IMR-90 (cell line): Measurements from ENCODE around the gene NOC2L. TPM values are rescaled to one million over a fixed set of nuclear protein-coding genes. Genes with fewer than 3 reads are reported as not detected.
A peak's percentile ranks its signal among the peaks of the same experiment; 100 is the strongest.

ENCODE experiments used
- ATAC-seq: fragments of 200-7000 bp; cut with Tn5 transposase; 2 replicates; pipeline ENCODE4 v1.9.1; 2020; ENCODE audit warnings: low read depth, mild to moderate bottlenecking, moderate library complexity
- BruUV-seq: library from RNA; stranded (reverse); fragments of 400-500 nt; replicated peaks from 2 replicates; lab custom pipeline; 2021; lab: Mats Ljungman, UMichigan
- CTCF ChIA-PET: fragments of 300-600 bp; formaldehyde crosslinking; extraction: SDS; loops from one replicate; lab custom pipeline; 2021; ENCODE audit warnings: antibody characterized with exemption; lab: Yijun Ruan, JAX
- POLR2A ChIA-PET: fragments of 300-600 bp; sonication (Branson Sonifier 250); formaldehyde crosslinking; loops from one replicate; lab custom pipeline; 2022; ENCODE audit warnings: antibody characterized with exemption; ENCODE audit not compliant: unreplicated experiment; lab: Charles Lee
- DNase-seq: peaks from one replicate; pipeline ENCODE4 v3.0.0; 2013
- H2AFZ ChIP-seq: replicated peaks from 2 replicates; pipeline ENCODE3; 2013; ENCODE audit warnings: low read length, mild to moderate bottlenecking; ENCODE audit not compliant: poor library complexity
- H2AK5ac ChIP-seq: 2 replicates; pipeline ENCODE4 v1.6.1; 2013; ENCODE audit warnings: low read depth, low read length, inconsistent platforms
- H2AK9ac ChIP-seq: replicated peaks from 2 replicates; pipeline ENCODE3; 2013; ENCODE audit warnings: mild to moderate bottlenecking, low read depth, low read length, moderate library complexity; ENCODE audit not compliant: poor library complexity
- H2BK120ac ChIP-seq: 2 replicates; pipeline ENCODE4 v1.6.1; 2013; ENCODE audit warnings: low read depth, low read length, inconsistent platforms
- H2BK15ac ChIP-seq: 3 replicates; pipeline ENCODE4 v1.6.1; 2013; ENCODE audit warnings: low read depth, low read length, inconsistent platforms
- H2BK20ac ChIP-seq: 2 replicates; pipeline ENCODE4 v1.6.1; 2013; ENCODE audit warnings: low read depth, mild to moderate bottlenecking, inconsistent platforms, low read length, moderate library complexity
- H2BK5ac ChIP-seq: 2 replicates; pipeline ENCODE4 v1.6.1; 2013; ENCODE audit warnings: mild to moderate bottlenecking, low read depth, low read length, inconsistent platforms; ENCODE audit not compliant: poor library complexity, severe bottlenecking
- H3K14ac ChIP-seq: replicated peaks from 2 replicates; pipeline ENCODE4 v1.6.1; 2013; ENCODE audit warnings: low read depth, low read length, inconsistent platforms
- H3K18ac ChIP-seq: 2 replicates; pipeline ENCODE4 v1.6.1; 2013; ENCODE audit warnings: low read depth, low read length, control low read depth
- H3K23ac ChIP-seq: 2 replicates; pipeline ENCODE4 v1.6.1; 2013; ENCODE audit warnings: low read depth, low read length, inconsistent platforms
- H3K27ac ChIP-seq: 2 replicates; pipeline ENCODE4 v1.5.1; 2013; ENCODE audit warnings: mild to moderate bottlenecking, control low read depth, low read length; ENCODE audit not compliant: insufficient read depth
- H3K27me3 ChIP-seq: 2 replicates; pipeline ENCODE4 v1.6.1; 2013; ENCODE audit warnings: low read length; ENCODE audit not compliant: control insufficient read depth, insufficient read depth
- H3K36me3 ChIP-seq: 2 replicates; pipeline ENCODE4 v1.6.1; 2013; ENCODE audit warnings: low read length, mixed read lengths; ENCODE audit not compliant: control insufficient read depth, insufficient read depth
- H3K4ac ChIP-seq: 2 replicates; pipeline ENCODE4 v1.6.1; 2013; ENCODE audit warnings: low read depth, low read length, inconsistent platforms
- H3K4me1 ChIP-seq: 2 replicates; pipeline ENCODE4 v1.6.1; 2013; ENCODE audit warnings: low read length, mixed read lengths; ENCODE audit not compliant: control insufficient read depth, insufficient read depth
- H3K4me2 ChIP-seq: 2 replicates; pipeline ENCODE4 v1.6.1; 2013; ENCODE audit warnings: low read depth, mild to moderate bottlenecking, control low read depth, low read length, moderate library complexity
- H3K4me3 ChIP-seq: 2 replicates; pipeline ENCODE4 v1.5.1; 2013; ENCODE audit warnings: low read depth, mild to moderate bottlenecking, control low read depth, low read length, moderate library complexity; ENCODE audit not compliant: insufficient read depth
- H3K56ac ChIP-seq: 2 replicates; pipeline ENCODE4 v1.6.1; 2013; ENCODE audit warnings: low read length, inconsistent platforms; ENCODE audit not compliant: insufficient read depth; ENCODE audit errors: extremely low read depth
- H3K79me1 ChIP-seq, 2 experiments: 2 replicates each; pipeline ENCODE4 v1.6.1; 2013; ENCODE audit warnings: low read length in 2 of 2, inconsistent platforms in 1 of 2, low read depth in 1 of 2
- H3K9ac ChIP-seq: 2 replicates; pipeline ENCODE4 v1.6.1; 2013; ENCODE audit warnings: low read depth, low read length, control low read depth
- H3K9me1 ChIP-seq: 2 replicates; pipeline ENCODE4 v1.6.1; 2013; ENCODE audit warnings: low read length, inconsistent platforms; ENCODE audit not compliant: insufficient read depth
- H3K9me3 ChIP-seq: 2 replicates; pipeline ENCODE4 v1.6.1; 2013; ENCODE audit warnings: low read length; ENCODE audit not compliant: control insufficient read depth, insufficient read depth
- H4K20me1 ChIP-seq: 2 replicates; pipeline ENCODE4 v1.6.1; 2013; ENCODE audit warnings: low read length, inconsistent platforms; ENCODE audit not compliant: insufficient read depth
- H4K5ac ChIP-seq: 2 replicates; pipeline ENCODE4 v1.6.1; 2013; ENCODE audit warnings: mild to moderate bottlenecking, low read depth, low read length, control low read depth
- H4K8ac ChIP-seq, 2 experiments: 2 replicates each; pipeline ENCODE4 v1.6.1; 2013; ENCODE audit warnings: low read depth in 2 of 2, low read length in 2 of 2, control low read depth in 1 of 2, inconsistent platforms in 1 of 2
- H4K91ac ChIP-seq: 2 replicates; pipeline ENCODE4 v1.6.1; 2013; ENCODE audit warnings: low read depth, low read length, inconsistent platforms; ENCODE audit not compliant: insufficient read depth
- ELK1 ChIP-seq: fragments of 150-350 bp; IDR thresholded peaks from 2 replicates; pipeline ENCODE4 v1.6.1; 2016; ENCODE audit warnings: low read depth, mild to moderate bottlenecking, low read length, moderate library complexity, borderline replicate concordance
- FOS ChIP-seq: fragments of 150-350 bp; IDR thresholded peaks from 2 replicates; pipeline ENCODE4 v1.6.1; 2016; ENCODE audit warnings: low read depth, low read length
- MAZ ChIP-seq: IDR thresholded peaks from 2 replicates; pipeline ENCODE4 v1.6.1; 2012; ENCODE audit warnings: low read depth, mild to moderate bottlenecking, low read length, improper control_type of control experiment, moderate library complexity, borderline replicate concordance
- MXI1 ChIP-seq: IDR thresholded peaks from 2 replicates; pipeline ENCODE4 v1.6.1; 2012; ENCODE audit warnings: low read depth, mild to moderate bottlenecking, low read length, moderate library complexity, borderline replicate concordance
- NFE2L2 ChIP-seq: fragments of 150-350 bp; IDR thresholded peaks from 2 replicates; pipeline ENCODE4 v1.6.1; 2016; ENCODE audit warnings: low read depth, mild to moderate bottlenecking, low read length
- RCOR1 ChIP-seq: IDR thresholded peaks from 2 replicates; pipeline ENCODE4 v1.6.1; 2012; ENCODE audit warnings: mild to moderate bottlenecking, low read length, improper control_type of control experiment; ENCODE audit not compliant: insufficient replicate concordance
- WGBS, 2 experiments: methylation state at CpG; one replicate each; pipeline versions ENCODE4 v1.1.5 to v1.1.7; 2013; ENCODE audit warnings: missing lambda C conversion rate in 2 of 2; ENCODE audit not compliant: insufficient read length in 1 of 2; ENCODE audit errors: extremely low coverage in 2 of 2; 5-methylcytosine and 5-hydroxymethylcytosine counted together
- dilution Hi-C: fragments of 300-500 bp; cut with HindIII; formaldehyde crosslinking; loops from one replicate; pipeline ENCODE4 v1.14.3; 2018; ENCODE audit warnings: low sequenced_read_pairs; ENCODE audit not compliant: unreplicated experiment
- in situ Hi-C: fragments of 300-500 bp; cut with MboI; formaldehyde crosslinking; loops from 3 replicates; pipeline ENCODE4 v1.14.3; 2019; ENCODE audit warnings: low sequenced_read_pairs, inconsistent platforms, mixed read lengths
- intact Hi-C: fragments of 100-400 bp; cut with micrococcal nuclease; formaldehyde crosslinking; loops from 2 replicates; pipeline ENCODE4 v1.10.0; 2022
- polyA plus RNA-seq, 3 experiments: library from polyadenylated mRNA; depleted of rRNA; stranded (reverse); fragments of >200 nt; gene quantifications; 2 replicates each; pipeline ENCODE4 v1.2.3, GENCODE V29; 2012; ENCODE audit warnings: low replicate concordance in 1 of 3
- total RNA-seq: library from RNA; depleted of rRNA; stranded (reverse); fragments of >200 nt; gene quantifications from 2 replicates; pipeline ENCODE4 v1.2.3, GENCODE V29; 2012
- TF ChIP-seq, protein P1 (sequence below): fragments of 150-350 bp; IDR thresholded peaks from 2 replicates; pipeline ENCODE4 v1.6.1; 2017; ENCODE audit warnings: mild to moderate bottlenecking, antibody characterized with exemption, low read length, low read depth

NOC2L gene
- total and polyA plus RNA-seq, 2 of the 4 experiments (the other 2 are of a cell fraction), result 74.2 to 106 TPM

- no peak overlapping the region for H3K18ac ChIP-seq
- H3K27me3 ChIP-seq, result no peaks in the 10 kb centered on the region
- no peak overlapping the region for H3K23ac ChIP-seq
- ChIA-PET CTCF (interaction anchor here (0.6 to 1.0 kb wide), 3 partner anchors 14 to 34 kb away, joined by 3 to 4 read pairs (median 4); no protein-coding TSS in a partner anchor), POLR2A (no interaction called here)
- no peak overlapping the region for H3K27ac ChIP-seq
- no peak overlapping the region for H4K5ac ChIP-seq
- H2BK15ac ChIP-seq, result peak overlapping the region; percentile 79; the same call in 1 of the 3 replicates
- H3K4ac ChIP-seq, result no peak overlapping the region; the same call in 1 of the 2 replicates
- 84% methylated on average over 21 of the region's 30 CpGs; no CpG with 5 or more reads in 1 of the 2 experiments for WGBS, 2 experiments
- H2AK9ac ChIP-seq, result peak overlapping the region; percentile 88
- in situ Hi-C loops (no loop called here), dilution Hi-C loops (no loop called here), intact Hi-C loops (loop anchor here (1.0 kb wide), 1 partner anchor 35 kb away; no protein-coding TSS in a partner anchor)
- H3K79me1 ChIP-seq, result 0 out of 4 replicates have a peak, but pooled peaks cover 0 to 5% of the 10 kb centered on the region in 2 experiments
- BruUV-seq, result no TSS peak
- H3K36me3 ChIP-seq, result no peaks in the 10 kb centered on the region; the same call in 1 of the 2 replicates
- H3K4me1 ChIP-seq, result peaks cover 39% of the 10 kb centered on the region
- H3K9me1 ChIP-seq, result no peaks in the 10 kb centered on the region
- H2AK5ac ChIP-seq, result peak overlapping the region; percentile 87
- no peak overlapping the region for H3K4me3 ChIP-seq
- H3K9ac ChIP-seq, result no peak overlapping the region
- peak overlapping the region; percentile 35; the same call in 1 of the 2 replicates for H2BK20ac ChIP-seq
- H3K4me2 ChIP-seq, result no peak overlapping the region
- ATAC-seq, result no peak
- H4K8ac ChIP-seq, result no peak overlapping the region
- peak overlapping the region; percentile 60 for H2BK120ac ChIP-seq
- no peak for TF ChIP-seq FOS
- TF ChIP-seq MXI1, result no peak
- no peak for TF ChIP-seq RCOR1
- TF ChIP-seq, protein P1, sequence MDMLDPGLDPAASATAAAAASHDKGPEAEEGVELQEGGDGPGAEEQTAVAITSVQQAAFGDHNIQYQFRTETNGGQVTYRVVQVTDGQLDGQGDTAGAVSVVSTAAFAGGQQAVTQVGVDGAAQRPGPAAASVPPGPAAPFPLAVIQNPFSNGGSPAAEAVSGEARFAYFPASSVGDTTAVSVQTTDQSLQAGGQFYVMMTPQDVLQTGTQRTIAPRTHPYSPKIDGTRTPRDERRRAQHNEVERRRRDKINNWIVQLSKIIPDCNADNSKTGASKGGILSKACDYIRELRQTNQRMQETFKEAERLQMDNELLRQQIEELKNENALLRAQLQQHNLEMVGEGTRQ, result no peak
- no peak for TF ChIP-seq ELK1
- no peak for TF ChIP-seq NFE2L2
- TF ChIP-seq MAZ, result no peak
- H3K9me3 ChIP-seq, result no peaks in the 10 kb centered on the region
- H4K20me1 ChIP-seq, result peaks cover 4% of the 10 kb centered on the region
- DNase-seq, result no peak
- H2AFZ ChIP-seq, result no peak overlapping the region
- peak overlapping the region; percentile 75 for H4K91ac ChIP-seq
- no peak overlapping the region for H3K14ac ChIP-seq
- H3K56ac ChIP-seq, result no peak overlapping the region
- H2BK5ac ChIP-seq, result no peak overlapping the region
Observed at GRCh38 chr1:938711-939489, 20.2 kb downstream of the NOC2L start.
